ENCODE results near the gene CERK. TPM values are rescaled to one million over a fixed set of nuclear protein-coding genes. Genes with fewer than 3 reads are reported as not detected.

The CERK gene
- total RNA-seq, 1 donor, result 28.2 TPM

DNA sequence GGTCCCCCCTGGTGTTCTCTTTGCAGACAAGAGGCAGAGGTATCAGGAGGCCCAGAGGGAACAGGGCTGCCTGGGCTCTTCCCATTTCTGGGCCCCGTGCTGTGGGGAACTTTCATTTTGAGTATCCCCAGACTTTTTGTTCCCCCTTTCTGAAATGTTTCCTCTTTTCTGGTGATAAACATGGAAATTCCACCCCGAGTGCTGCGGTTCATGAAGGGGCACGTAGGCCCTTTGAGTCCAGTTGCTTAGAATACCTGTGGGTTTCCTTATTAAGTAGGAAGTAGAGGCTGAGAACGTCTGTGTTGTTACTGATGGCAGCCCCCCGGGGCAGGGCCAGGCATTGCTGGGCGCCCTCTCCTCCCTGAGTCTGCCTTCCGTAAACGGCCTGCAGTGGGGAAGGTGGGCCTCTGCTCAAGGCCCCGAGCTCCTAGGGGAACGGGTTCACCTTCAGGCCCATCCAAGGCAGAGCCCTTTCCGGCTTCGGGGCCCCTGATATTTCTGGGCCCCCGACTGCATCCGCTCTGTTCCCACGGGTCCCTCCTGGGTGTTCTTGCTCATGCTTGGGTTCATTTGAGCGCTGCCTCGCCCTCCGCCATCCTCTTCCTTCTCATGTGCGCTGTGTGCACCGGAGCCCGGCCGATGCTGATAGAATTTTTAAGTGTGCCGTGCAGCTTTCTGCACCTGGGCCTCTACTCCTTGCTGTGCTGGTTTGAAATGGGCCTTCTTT is 36.4 kb upstream of the CERK start:
- Histone ChIP-seq H4K20me1 (ENCODE audit: insufficient read depth, low read length) (peaks cover 64% of the 10 kb centered on the region), H3K4me2 (ENCODE audit: insufficient read depth, low read length) (no peak overlapping the region), H3K9me3 (ENCODE audit: low read depth, low read length) (no peaks in the 10 kb centered on the region), H3K4me3 (ENCODE audit: insufficient read depth, low read length) (no peak overlapping the region), H3K79me2 (ENCODE audit: insufficient read depth, low read length) (peaks cover 82% of the 10 kb centered on the region), H3K36me3 (ENCODE audit: insufficient read depth, low read length) (no peaks in the 10 kb centered on the region), H2AFZ (ENCODE audit: low read length) (no peak overlapping the region), H3K4me1 (ENCODE audit: insufficient read depth, low read length) (peaks cover 7% of the 10 kb centered on the region), H3K27ac (ENCODE audit: low read depth, low read length) (no peak overlapping the region), H3K27me3 (ENCODE audit: insufficient read depth, low read length) (no peaks in the 10 kb centered on the region)
- peak; percentile 64 for DNase-seq (ENCODE audit: insufficient read length, low spot score, missing footprints)
- TF ChIP-seq, protein P1, sequence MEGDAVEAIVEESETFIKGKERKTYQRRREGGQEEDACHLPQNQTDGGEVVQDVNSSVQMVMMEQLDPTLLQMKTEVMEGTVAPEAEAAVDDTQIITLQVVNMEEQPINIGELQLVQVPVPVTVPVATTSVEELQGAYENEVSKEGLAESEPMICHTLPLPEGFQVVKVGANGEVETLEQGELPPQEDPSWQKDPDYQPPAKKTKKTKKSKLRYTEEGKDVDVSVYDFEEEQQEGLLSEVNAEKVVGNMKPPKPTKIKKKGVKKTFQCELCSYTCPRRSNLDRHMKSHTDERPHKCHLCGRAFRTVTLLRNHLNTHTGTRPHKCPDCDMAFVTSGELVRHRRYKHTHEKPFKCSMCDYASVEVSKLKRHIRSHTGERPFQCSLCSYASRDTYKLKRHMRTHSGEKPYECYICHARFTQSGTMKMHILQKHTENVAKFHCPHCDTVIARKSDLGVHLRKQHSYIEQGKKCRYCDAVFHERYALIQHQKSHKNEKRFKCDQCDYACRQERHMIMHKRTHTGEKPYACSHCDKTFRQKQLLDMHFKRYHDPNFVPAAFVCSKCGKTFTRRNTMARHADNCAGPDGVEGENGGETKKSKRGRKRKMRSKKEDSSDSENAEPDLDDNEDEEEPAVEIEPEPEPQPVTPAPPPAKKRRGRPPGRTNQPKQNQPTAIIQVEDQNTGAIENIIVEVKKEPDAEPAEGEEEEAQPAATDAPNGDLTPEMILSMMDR (IDR thresholded peaks at IDR 0.05; ENCODE audit: extremely low read depth, low read depth, low read length), result no peak

DNA sequence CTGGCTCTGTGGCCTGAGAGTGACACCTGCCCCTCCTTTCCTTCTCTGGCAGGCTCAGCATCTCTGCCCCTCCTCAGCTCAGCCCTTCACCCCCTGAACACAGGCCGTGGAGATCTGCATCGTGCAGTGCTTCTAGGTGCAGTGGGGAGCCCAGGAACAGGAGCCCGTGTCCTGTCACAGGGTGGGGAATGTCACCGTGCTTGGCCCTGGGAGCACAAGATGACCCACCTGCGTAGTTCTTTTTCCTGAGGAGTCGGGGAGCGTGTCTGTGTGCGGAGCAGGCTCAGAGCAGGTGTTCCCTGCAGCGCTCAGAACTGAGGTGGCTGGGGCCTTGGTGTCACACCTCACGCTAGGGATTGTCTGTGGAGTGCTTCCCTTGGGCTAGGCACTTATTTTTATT is 35.0 kb upstream of the CERK start:
- no peaks in the 10 kb centered on the region for H3K27me3 ChIP-seq (ENCODE audit: insufficient read depth, low read length)
- peaks cover 67% of the 10 kb centered on the region for H4K20me1 ChIP-seq (ENCODE audit: insufficient read depth, low read length)
- H2AFZ ChIP-seq (ENCODE audit: low read length), result no peak overlapping the region
- TF ChIP-seq, protein P1 (IDR thresholded peaks at IDR 0.05; ENCODE audit: extremely low read depth, low read depth, low read length), result no peak
- no peak overlapping the region for H3K4me3 ChIP-seq (ENCODE audit: insufficient read depth, low read length)
- no peaks in the 10 kb centered on the region for H3K9me3 ChIP-seq (ENCODE audit: low read depth, low read length)
- no peak overlapping the region for H3K4me2 ChIP-seq (ENCODE audit: insufficient read depth, low read length)
- peaks cover 82% of the 10 kb centered on the region for H3K79me2 ChIP-seq (ENCODE audit: insufficient read depth, low read length)
- no peak overlapping the region for H3K27ac ChIP-seq (ENCODE audit: low read depth, low read length)
- H3K4me1 ChIP-seq (ENCODE audit: insufficient read depth, low read length), result peaks cover 7% of the 10 kb centered on the region
- DNase-seq (ENCODE audit: insufficient read length, low spot score, missing footprints), result no peak
- no peaks in the 10 kb centered on the region for H3K36me3 ChIP-seq (ENCODE audit: insufficient read depth, low read length)

DNA sequence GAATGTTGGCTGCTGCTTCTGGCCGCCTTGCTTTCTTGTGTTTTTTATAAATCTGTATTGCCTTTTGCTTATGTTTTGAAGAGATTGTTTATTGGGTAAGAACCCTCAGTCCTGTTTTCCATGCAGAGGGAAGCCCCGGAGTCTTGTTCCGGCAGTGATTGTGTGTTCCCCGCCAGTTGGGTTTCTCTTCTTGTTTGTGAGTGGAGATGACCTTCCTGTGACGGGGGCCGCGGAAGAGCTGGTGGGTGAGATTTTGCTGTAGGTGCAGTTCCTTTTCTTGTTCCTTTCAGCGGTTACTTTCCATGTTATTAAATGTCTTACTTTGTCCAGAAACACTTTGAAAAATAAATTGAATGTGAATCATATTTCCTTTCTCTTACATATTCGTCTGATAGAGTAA is 32.7 kb upstream of the CERK start:
- DNase-seq (ENCODE audit: insufficient read length, low spot score, missing footprints), result no peak
- H3K4me3 ChIP-seq (ENCODE audit: insufficient read depth, low read length), result no peak overlapping the region
- TF ChIP-seq, protein P1 (IDR thresholded peaks at IDR 0.05; ENCODE audit: extremely low read depth, low read depth, low read length), result no peak

DNA sequence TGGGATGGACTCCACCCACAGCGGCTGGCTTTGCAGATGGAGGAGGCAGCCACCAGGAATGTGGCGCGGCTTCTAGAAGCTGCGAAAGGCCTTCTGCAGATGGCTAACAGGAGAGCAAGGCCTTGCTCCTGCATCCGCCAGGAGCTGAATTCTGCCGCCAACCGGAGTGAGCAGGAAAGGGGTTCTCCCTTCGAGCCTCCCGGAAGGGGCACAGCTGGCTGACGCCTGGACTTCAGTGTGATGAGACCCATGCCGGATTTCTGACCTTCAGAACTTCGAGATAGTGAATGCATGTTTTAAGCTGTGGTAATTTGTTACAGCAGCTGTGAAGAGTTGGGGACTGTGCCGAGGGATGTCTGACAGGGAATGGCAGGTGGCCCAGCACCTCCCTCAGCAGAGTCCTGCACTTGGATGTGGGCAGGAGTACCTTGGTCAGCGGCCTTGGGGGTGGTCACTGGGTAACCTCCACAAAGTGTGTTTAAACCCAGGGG is 32.1 kb upstream of the CERK start:
- no peak overlapping the region for H3K4me2 ChIP-seq (ENCODE audit: insufficient read depth, low read length)
- no peak overlapping the region for H2AFZ ChIP-seq (ENCODE audit: low read length)
- no peak for DNase-seq (ENCODE audit: insufficient read length, low spot score, missing footprints)
- no peak overlapping the region for H3K27ac ChIP-seq (ENCODE audit: low read depth, low read length)
- H3K79me2 ChIP-seq (ENCODE audit: insufficient read depth, low read length), result peaks cover 79% of the 10 kb centered on the region
- peaks cover 48% of the 10 kb centered on the region for H4K20me1 ChIP-seq (ENCODE audit: insufficient read depth, low read length)
- no peak overlapping the region for H3K4me3 ChIP-seq (ENCODE audit: insufficient read depth, low read length)
- H3K4me1 ChIP-seq (ENCODE audit: insufficient read depth, low read length), result peaks cover 7% of the 10 kb centered on the region
- TF ChIP-seq, protein P1 (IDR thresholded peaks at IDR 0.05; ENCODE audit: extremely low read depth, low read depth, low read length), result no peak
- H3K27me3 ChIP-seq (ENCODE audit: insufficient read depth, low read length), result no peaks in the 10 kb centered on the region
- H3K9me3 ChIP-seq (ENCODE audit: low read depth, low read length), result no peaks in the 10 kb centered on the region
- no peaks in the 10 kb centered on the region for H3K36me3 ChIP-seq (ENCODE audit: insufficient read depth, low read length)

More for the DNA sequence above, 32.7 kb upstream of the CERK start:
- Histone ChIP-seq H3K79me2 (ENCODE audit: insufficient read depth, low read length) (peaks cover 80% of the 10 kb centered on the region), H3K4me1 (ENCODE audit: insufficient read depth, low read length) (peaks cover 7% of the 10 kb centered on the region), H4K20me1 (ENCODE audit: insufficient read depth, low read length) (peaks cover 53% of the 10 kb centered on the region), H3K9me3 (ENCODE audit: low read depth, low read length) (no peaks in the 10 kb centered on the region), H3K27ac (ENCODE audit: low read depth, low read length) (no peak overlapping the region), H3K27me3 (ENCODE audit: insufficient read depth, low read length) (no peaks in the 10 kb centered on the region), H3K36me3 (ENCODE audit: insufficient read depth, low read length) (no peaks in the 10 kb centered on the region), H2AFZ (ENCODE audit: low read length) (no peak overlapping the region), H3K4me2 (ENCODE audit: insufficient read depth, low read length) (no peak overlapping the region)
